ENCODE results near the gene CDC42EP1.
"Not testable (repeated sequence)": the region's sequence is repeated elsewhere in the genome, so short reads cannot be mapped to it uniquely, and the experiment has no call there.

CDC42EP1 gene

DNA sequence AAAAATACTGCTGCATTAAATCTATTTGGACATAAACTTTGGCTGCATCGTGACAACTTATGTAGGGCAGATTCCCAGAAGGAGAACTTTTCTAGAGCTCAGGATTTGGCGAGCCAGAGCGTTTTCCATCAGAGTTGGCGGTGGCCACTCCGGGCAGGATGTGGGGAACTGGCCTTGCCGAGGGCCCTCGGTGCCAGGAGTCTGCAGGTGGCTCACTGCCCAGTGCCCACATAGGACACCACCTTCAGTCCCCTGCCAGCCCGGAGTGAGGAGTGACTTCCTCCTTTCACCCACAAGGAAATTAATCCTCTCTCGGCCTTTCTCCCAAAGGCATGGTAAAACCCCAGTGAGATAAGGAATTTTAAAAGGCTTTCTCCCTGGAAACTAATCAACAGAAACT lies 21.2 kb downstream of the CDC42EP1 start:
- DNase-seq (ENCODE audit: low read depth) = no peak

DNA sequence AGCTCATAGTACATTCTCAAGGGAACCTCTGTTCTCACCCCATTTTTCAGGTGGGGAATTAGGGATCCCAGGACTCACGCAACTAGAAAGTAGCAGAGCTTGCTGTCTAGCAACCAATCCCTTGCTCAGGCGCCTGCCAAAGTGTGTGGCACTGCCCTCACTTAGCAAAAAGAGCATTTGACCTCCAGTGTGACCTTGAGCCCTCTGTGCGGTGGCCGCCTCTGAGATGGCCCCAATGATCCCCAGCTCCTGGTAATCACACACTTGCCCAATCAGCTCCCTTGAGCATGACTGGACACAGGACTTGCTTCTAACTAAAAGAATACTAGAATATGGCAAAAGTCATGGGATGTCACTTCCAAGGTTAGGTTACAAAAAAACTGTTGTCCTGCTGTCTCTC lies 22.2 kb downstream of the CDC42EP1 start:
- no peak for DNase-seq (ENCODE audit: low read depth)

DNA sequence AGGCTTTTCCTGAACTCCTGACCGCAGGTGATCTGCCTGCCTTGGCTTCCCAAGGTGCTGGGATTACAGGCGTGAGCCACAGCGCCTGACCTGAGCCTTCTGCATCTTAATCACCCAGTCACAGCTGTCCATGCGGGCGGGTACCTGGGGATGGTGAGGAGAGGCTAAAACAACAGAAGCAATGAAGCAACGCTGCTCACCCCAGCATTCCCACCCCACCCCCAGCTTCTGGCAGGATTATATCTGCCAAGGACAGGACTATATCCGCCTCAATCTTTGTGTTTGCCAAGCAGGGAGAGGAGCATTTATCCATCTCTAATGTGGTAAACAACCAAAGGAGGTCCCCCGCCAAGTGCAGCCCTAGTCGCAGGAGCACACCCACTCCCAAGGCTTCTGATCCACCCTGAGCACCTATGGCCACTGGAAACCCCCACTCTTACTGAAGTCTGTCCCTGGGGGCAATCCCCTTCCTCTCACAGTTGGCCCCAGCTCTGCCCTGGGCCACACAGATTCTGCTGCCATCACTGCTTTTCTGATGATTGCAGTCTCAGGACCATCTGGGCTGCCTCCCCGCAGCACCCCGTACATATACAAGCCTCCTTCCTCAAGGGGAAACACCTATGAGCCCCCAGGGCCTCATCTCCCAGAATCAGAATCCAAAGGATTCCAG lies 28.4 kb downstream of the CDC42EP1 start:
- DNase-seq (ENCODE audit: low read depth) = no peak

DNA sequence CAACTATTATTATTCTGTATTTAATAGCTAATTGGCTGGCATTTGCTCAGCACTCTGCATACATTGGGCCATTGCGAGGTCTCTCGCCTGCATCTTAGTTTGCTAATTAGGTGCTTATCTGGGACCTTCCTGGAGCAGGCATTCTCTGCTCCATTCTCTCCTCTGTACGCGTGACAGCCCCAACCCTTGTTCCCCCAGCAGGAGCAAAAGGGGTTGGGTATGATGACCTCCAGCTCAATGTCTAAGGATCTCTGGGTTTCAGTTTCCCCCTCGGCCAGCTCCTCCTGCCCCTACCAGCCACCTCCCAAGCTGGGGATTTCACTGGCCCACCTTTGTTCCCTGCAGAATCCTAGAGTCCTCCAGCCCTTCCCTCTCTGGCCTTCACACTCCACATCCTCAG lies 29.4 kb downstream of the CDC42EP1 start:
- no peak for DNase-seq (ENCODE audit: low read depth)

DNA sequence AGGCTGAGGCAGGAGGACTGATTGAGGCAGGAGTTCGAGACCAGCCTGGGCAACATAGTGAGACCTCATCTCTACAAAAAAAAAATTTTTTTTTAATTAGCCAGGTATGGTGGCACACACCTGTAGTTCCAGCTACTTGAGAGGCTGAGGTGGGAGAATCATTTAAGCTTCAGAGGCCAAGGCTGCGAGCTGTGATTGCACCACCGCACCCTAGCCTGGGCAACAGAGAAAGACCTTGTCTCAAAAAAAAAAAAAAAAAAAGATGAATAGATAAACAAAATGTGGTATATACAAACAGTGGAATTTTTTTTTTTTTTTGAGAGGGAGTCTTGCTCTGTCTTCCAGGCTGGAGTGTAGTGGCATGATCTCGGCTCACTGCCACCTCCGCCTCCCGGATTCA lies 30.8 kb downstream of the CDC42EP1 start:
- not testable (repeated sequence) for DNase-seq (ENCODE audit: low read depth)

DNA sequence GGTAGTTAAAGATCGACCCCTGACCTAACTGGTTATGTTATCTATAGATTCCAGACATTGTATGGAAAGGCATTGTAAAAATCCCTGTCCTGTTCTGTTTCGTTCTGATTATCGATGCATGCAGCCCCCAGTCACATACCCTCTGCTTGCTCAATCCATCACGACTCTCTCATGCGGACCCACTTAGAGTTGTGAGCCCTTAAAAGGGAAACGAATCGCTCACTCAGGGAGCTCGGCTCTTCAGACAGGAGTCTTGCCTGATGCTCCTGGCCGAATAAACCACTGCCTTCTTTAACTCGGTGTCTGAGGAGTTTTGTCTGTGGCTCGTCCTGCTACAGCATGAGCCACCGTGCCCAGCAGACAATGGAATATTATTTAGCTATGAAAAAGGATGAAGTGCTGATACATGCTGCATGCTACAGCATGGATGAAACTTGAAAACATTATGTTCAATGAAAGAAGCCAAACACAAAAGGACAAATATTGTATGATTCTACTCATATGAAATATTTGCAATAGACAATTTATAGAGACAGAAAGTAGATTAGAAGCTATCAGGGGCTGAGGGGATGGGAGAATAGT lies 31.6 kb downstream of the CDC42EP1 start:
- DNase-seq (ENCODE audit: low read depth) = no peak

DNA sequence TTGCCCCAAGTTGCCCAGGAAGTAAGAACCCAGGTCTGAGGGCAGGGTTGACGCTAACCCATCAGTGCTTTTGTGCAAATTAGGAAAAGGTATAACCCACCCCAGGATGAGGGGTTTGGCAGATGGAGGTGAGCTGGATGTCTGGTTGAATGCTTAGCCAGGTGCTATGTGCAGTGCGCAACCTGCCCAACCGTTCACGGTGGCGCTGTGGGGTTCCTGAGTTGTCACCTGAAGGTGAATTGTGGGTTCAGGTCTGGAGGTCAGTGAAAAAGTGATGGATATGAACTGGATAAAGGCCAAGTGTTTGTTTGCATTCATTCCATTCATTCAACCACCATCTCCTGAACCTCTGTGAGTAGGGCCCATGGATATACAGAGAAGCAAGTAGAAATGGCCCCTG lies 34.0 kb downstream of the CDC42EP1 start:
- no peak for DNase-seq (ENCODE audit: low read depth)

DNA sequence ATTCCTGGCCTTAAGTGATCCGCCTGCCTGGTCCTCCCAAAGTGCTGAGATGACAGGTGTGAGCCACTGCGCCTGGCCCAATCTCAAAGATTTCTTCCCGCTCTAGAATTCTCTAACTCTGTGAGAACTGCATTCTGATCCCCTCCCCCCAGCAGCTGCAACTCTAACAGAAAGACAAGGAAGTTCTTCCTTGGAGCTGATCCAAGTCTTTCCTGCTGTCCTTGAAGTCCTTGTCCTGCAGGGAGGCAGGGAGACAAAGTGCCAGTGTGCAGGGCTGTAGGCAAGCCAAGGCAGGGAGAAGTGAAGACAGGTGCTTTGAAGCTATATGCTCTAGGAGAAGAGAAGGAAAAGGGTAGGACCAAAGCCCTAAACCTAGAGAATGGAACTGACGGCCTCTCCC lies 38.9 kb downstream of the CDC42EP1 start:
- no peak for DNase-seq (ENCODE audit: low read depth)

DNA sequence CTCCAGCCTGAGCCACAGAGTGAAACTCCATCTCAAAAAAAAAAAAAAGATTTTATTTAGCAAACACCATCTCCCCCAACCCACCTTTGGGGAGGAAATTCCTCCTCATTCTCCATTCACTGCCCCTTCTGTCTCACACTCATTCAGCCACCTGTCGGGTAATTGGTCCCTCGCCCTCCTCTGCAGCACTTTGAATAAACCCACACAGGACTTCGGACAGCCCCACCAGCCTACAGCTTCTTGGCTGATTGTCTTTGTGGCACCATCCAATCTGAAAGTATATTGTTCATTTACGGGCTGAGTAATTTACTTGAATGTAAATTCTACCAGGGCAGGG lies 40.9 kb downstream of the CDC42EP1 start:
- no peak for DNase-seq (ENCODE audit: low read depth)

DNA sequence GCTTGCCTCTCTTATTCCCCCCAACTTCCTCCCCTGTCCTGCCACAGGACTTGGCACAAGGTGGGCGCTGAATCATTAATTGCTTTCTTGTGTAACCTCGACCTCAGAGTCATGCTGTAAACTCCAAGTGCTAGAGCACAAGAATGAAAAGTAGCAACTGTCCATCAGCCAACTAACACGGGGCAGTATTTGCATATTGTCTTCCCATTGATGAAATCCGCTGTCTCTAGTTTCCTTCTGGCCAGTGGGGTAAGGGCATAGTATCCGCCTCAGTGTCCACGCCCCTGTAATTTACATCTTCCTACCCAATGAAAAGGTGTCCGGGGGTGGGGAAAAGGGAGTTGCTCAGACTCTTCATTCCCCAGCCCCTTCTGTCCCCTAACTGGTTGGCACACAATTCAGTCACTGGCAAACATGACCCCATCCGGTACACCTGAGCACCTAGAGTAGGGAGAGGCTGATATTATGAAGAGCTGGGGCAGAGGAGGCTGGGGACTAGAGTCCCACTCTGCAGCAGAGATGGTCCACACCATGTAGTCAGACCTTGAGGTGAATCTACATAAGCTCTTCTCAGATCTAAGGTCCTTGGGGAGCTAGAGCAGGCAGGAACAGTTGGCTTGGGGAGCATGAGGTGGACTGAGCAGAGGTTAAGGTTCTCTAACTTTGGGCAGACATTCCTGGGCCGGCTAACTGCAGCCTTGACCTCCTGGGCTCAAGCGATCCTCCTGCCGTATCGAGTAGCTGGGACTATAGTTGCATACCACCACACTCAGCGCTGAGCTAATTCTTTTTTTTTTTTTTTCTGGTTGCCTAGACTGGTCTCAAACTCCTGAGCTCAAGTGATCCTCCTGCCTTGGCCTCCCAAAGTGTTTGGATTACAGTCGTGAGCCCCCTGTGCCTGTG lies 41.5 kb downstream of the CDC42EP1 start:
- no peak for DNase-seq (ENCODE audit: low read depth)

DNA sequence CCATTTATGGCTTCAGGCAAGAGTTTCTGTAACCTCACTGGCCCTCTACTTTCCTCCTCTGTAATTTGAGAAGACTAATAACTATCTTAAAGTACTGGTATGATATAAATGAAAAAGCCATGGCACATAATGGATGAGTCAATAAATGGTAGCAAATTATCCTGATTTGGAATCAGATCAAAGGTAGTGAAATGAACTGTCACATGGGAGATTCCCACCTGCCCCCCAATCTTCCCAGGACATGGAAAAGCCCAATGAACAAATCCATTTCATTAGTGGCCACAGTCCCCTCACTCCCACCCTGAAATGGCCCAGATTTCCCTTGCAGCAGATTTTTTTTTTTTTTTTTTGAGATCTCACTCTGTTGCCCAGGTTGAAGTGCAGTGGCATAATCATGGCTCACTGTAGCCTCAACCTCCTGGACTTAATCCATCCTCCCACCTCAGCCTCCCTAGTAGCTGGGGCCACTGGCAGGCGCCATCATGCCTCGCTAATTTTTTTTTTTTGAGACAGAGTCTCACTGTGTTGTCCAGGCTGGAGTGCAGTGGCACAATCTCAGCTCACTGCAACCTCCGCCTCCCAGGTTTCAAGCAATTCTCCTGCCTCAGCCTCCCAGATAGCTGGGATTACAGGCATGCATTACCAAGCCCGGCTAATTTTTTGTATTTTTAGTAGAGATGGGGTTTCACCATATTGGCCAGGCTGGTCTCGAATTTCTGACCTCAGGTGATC lies 42.4 kb downstream of the CDC42EP1 start:
- not testable (repeated sequence) for DNase-seq (ENCODE audit: low read depth)

DNA sequence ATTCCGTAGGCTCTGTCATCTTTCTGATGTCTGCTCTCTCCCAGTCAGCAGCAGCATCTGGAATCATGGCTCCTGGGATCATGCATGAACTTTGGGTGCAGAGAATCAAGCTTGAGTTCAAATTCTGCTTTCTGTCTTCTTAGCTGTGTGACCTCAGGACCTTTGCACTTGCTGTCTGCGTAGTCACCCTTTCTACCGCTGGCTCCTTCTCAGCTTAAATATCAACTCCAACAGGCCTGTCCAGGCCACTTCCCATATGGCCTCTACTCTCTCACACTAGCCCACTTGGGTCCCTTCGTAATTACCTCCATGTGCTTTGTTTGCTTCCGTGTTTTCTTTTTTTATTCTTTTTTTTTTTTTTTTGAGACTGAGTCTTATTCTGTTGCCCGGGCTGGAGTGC lies 43.8 kb downstream of the CDC42EP1 start:
- no peak for DNase-seq (ENCODE audit: low read depth)

DNA sequence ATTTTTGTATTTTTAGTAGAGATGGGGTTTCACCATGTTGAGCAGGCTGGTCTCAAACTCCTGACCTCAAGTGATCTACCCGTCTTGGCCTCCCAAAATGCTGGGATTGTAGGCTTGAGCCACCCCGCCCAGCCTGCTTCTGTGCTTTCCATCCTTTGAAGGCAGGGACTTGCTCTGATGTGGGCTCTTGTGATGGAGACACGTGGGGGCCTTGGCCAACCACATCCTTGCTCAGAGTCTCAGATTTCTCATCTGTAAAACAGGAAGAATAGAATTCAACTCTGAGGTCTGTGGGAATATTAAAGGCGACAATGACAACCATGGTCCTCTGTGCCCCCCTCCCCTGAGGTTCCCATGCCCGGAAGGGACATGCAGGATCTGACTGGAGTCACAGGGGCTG lies 44.6 kb downstream of the CDC42EP1 start:
- DNase-seq (ENCODE audit: low read depth) = no peak

DNA sequence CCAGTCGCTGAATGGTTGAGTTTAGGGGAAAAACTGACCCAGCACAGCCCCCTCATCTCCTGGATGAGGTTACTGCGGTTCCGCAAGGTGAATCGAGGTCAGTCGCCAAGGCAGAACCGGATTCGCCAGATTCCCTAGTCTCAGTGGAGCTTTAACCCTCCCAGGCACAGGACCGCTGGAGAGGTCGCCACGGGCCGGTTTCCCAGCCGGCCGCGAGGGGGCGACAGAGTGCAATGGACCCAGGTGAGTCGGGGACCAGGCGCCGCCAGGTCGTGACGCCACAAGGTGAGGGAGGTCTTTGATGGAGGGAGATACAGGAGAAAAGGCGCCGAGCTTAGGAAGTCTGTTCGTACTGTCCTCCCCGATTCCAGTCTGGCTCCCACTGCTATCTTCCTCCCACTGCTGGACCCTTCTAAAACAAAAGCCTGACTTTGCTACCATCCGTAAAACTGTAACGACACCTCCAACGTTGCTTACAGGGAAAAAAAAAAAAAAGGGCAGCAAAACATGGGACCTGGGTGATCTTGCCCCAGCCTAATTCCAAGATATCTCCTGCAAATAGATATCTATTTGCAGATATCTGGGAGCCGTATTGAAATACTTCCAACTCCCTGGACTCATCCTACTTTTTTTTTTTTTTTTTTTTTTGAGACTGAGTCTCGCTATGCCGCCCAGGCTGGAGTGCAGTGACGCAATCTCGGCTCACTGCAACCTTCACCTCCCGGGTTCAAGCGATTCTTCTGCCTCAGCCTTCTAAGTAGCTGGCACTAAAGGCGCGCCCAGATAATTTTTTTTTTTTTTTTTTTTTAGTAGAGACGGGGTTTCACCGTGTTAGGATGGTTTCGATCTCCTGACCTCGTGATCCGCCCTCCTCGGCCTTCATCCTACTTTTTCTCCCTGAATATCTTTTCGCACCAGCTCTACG lies 47.0 kb downstream of the CDC42EP1 start:
- DNase-seq (ENCODE audit: low read depth) = peak; percentile 31

DNA sequence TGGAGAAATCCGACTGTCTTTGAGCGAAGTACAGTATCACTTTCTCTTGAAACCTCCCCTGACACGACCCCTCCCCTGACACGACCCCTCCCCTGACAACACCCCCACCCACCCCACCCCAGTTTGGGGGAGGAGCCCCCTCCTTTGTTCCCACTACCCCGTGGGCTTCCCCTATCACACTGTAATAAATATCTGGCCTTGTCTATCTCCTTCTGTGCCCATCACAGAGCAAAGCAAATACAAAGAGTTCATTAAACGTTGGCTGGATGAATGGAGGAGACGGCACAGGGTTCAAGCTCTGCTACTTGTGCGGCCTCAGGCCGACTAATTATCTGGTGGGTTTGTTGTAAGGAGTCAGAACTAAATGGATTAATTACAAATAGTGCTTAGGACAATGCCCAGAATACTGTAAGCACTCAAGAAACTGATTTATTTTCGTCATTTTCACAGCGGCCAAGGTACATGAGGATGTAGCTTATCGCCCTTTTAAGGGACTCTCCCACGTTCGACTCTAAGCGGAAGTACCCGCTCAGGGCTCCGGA lies 47.7 kb downstream of the CDC42EP1 start:
- DNase-seq (ENCODE audit: low read depth) = no peak

DNA sequence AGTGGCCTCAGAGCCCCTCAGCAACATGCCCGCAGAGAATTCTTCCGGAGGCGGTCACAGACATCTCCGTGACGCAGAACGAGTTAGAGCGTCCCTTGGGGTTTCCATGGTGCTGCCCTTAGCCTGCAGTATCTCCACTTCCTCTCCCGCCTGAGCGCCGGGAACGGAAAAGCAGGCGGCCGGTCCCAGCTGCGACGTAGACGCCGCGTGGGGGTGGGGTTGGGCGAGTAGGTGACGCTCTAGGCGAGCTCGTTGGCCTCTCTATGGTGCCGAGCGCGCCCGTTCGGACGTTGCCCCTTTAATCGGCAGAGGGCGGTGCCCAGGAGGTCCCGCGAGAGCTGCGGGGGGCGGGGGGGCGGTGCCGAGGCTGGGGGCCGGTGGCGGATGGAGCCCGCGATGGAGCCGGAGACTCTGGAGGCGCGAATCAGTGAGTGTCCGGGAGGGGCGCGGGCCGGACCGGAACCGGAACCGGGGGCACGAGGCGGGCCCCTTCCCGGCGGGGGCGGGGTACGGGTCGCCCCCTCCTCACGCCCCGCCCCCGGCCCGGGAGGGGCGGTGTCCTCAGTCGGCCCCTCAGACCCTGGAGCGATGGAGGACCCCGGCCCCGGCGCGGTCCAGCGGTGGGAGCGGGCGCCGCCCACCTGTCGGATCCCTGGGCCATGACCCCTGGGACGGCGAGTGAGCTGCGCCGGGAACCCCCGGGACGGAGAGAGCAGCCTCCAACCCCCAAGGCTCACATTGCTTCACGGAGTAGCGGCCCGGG lies 48.4 kb downstream of the CDC42EP1 start, which contains the start of gene GGA1:
Gene GGA1, plus strand, starts transcription at position 358 of the 763 bp plus-strand sequence. Its CDS starts 27 bp downstream, at position 385.
- peak; percentile 92 for DNase-seq (ENCODE audit: low read depth)

DNA sequence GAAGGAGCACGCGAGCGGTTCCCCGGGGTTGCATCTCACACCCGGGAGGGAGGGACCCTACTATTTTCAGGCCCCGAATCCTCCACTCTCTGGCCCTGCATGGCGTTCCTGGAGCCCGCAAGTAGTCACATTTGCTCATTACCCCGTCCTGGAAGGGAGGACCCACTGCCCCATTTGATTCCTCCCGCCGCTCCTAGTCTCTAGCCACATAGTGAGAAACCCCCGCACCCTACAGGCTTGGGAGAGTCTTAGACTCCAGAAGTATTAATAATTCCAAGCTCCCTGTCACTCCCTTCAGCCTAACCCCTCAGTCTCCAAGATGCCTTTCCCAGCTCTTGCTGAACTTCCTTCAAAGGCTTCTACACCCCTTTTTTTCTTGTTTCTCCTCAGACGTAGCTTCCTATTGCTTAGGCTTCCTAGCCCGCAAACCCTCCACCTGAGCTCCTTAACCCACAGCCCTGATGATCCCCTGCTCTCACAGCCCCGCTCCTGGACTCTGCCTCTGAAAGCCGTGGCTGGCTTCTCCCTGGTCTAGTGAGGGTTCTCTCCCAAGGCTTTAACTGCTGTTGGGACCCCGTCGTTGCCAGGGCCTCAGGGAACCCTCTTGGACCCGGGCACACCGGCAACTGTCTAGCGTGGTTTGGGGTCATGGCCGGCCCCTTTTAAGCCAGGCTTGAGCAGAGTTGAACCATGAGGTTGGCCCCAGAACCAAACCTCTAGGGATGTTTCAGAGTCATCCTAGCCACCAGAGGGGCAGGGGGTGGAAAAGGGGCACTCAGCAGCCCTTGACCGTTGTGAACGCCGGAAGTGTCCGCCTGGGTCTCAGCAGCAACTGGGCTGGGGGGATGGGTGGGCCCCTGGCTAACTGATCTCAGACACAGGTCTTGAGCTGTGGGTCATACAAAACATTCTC lies 49.2 kb downstream of the CDC42EP1 start:
- DNase-seq (ENCODE audit: low read depth) = peak; percentile 72

DNA sequence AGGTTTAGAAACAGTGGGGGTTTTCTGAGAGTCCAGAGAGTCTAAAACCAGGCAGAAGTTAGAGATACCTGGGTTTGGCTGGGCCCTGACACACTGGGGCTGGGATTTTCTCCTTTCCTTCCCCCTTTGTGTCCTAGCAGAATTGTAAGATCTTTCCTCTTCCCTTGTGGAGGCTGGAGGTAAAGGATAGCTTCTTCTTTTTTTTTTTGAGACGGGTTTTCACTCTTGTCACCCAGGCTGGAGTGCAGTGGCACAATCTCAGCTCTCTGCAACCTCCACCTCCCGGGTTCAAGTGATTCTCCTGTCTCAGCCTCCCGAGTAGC lies 49.8 kb downstream of the CDC42EP1 start:
- not testable (repeated sequence) for DNase-seq (ENCODE audit: low read depth)

DNA sequence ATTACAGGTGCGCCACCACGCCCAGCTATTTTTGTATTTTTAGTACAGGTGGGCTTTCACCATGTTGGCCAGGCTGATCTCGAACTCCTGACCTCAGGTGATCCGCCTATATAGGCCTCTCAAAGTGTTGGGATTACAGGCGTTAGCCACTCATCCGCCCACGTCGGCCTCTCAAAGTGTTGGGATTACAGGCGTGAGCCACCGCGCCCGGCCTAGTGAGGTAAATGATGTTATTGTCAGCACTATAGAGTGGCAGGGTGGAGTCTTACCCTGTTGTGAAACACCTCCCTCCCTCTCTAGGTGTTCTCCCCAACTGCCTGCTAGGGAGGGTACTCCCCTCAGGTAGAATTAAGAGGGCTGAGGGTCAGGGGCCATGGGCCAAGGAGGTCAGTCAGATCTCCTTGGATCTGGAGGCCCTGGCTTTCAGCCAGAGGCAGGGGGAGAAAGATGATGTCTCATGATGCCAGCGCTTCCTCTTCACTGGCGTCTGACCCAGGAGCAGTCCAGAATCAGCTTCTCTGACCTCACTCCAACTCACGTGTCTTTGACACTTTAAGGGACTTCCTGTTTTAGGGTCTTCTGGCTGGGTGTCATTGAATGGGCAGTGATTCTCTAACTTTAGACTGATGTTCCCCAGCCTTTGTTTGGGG lies 50.3 kb downstream of the CDC42EP1 start:
- DNase-seq (ENCODE audit: low read depth) = peak; percentile 48
